Effector memory CD8-positive, alpha-beta T cell (primary cell): ENCODE data around the gene ADCY3.

ENCODE experiments used
- ATAC-seq: fragments of 150-1000 bp; cut with Tn5 transposase; replicated peaks from 2 replicates; pipeline ENCODE4 v1.10.0; 2021; ENCODE audit warnings: mild to moderate bottlenecking, moderate library complexity
- DNase-seq, 3 experiments: peaks; one replicate each; pipeline ENCODE4 v3.0.0; 2021
- H3K27ac Mint-ChIP-seq, 2 donors: one replicate each; pipeline ENCODE4 v1.8.0; 2022; ENCODE audit warnings: mild to moderate bottlenecking in 2 of 2, mixed read lengths in 2 of 2, moderate library complexity in 2 of 2
- H3K27me3 Mint-ChIP-seq, 2 donors: one replicate each; pipeline ENCODE4 v1.8.0; 2022; ENCODE audit warnings: mixed read lengths in 2 of 2
- H3K36me3 Mint-ChIP-seq: one replicate; pipeline ENCODE4 v1.8.0; 2022; ENCODE audit warnings: mild to moderate bottlenecking, moderate library complexity, mixed read lengths; ENCODE audit not compliant: insufficient read depth
- H3K4me1 Mint-ChIP-seq, 2 donors: one replicate each; pipeline ENCODE4 v1.8.0; 2022; ENCODE audit warnings: low read depth in 2 of 2, mixed read lengths in 2 of 2
- H3K4me3 Mint-ChIP-seq, 2 donors: one replicate each; pipeline ENCODE4 v1.8.0; 2022; ENCODE audit warnings: mild to moderate bottlenecking in 2 of 2, mixed read lengths in 2 of 2, moderate library complexity in 2 of 2
- H3K9me3 Mint-ChIP-seq, 2 donors: one replicate each; pipeline ENCODE4 v1.8.0; 2022; ENCODE audit warnings: mixed read lengths in 2 of 2

Gene ADCY3

DNA sequence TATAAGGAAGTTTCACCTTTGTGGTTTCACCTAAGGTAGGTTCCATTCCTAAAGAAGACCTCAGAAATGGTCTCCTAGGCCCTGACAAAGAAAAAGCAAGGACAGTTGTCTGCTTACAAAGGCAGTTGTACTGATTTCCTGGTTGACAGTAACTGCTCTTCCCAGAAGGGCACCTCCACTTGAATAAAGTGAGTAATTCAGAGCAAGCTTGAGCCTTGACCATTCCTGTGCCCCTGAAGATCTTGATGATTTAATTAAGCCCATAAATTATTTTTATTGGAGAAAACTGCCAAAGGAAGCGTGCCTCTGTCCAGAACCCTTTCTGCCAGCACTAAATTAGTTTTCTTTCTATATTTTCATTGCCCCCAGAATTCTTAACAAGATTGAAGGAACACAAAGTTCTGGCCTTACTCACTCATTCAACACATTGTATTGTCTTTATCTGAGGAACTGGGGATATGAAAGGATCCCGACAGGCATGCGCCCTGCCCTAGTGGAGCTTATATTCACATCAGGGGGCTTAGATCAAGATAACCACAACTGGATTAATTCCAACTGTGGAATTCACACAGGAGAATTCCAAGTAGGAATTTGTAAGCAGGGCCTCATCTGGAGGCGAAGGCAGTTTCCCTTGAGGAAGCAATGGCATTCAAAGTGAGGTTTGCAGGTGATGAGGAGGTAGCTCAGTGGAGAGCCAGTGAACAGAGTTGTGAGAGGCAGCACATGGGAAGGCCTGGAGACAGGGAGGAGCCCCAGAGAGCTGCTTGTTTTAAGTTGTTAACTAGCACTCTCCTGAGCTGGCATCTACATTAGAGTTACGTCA, 148.1 kb downstream of the ADCY3 start:
- no peak overlapping the region for H3K4me3 Mint-ChIP-seq
- H3K4me1 Mint-ChIP-seq: peaks cover 0 to 3% of the 10 kb centered on the region in 2 donors
- no peaks in the 10 kb centered on the region for H3K9me3 Mint-ChIP-seq
- peak overlapping the region; percentile 17 to 18 for H3K27ac Mint-ChIP-seq
- no peaks in the 10 kb centered on the region for H3K27me3 Mint-ChIP-seq
- DNase-seq (no peak), ATAC-seq (no peak)
- peaks cover 26% of the 10 kb centered on the region for H3K36me3 Mint-ChIP-seq

DNA sequence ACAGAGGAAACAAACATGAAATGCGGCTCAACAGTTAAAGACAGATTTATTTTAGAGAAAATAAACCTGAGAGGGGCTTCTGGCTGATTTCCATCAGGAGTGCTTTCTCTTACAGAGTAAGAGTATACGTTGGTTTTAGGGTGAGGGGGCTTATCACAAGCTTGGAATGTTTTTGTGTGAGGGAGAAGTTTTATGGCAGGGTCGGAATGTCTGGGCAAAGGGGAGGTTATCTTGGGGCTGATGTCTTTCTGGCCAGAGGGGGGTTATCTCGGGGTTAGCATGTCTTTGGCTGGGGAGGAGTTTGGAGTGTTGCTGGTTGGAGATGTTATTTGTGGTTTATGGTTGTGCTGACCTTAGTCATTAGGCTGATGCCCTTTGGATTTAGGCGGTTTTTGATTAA, 149.0 kb downstream of the ADCY3 start:
- H3K27ac Mint-ChIP-seq: peak overlapping the region; percentile 11 to 18
- DNase-seq (no peak), ATAC-seq (no peak)
- no peak overlapping the region for H3K4me3 Mint-ChIP-seq
- H3K4me1 Mint-ChIP-seq: peaks cover 3 to 7% of the 10 kb centered on the region in 2 donors
- H3K9me3 Mint-ChIP-seq: no peaks in the 10 kb centered on the region
- H3K36me3 Mint-ChIP-seq: peaks cover 30% of the 10 kb centered on the region
- no peaks in the 10 kb centered on the region for H3K27me3 Mint-ChIP-seq
